HG03571 (cell line): ENCODE measurements around the gene FOLH1.
"Not testable (repeated sequence)": the region's sequence is repeated elsewhere in the genome, so short reads cannot be mapped to it uniquely, and the experiment has no call there.

Experiments used
- ATAC-seq: cut with Tn5 transposase; IDR thresholded peaks from one replicate; pipeline ENCODE4 v1.9.1; 2021; ENCODE audit not compliant: unreplicated experiment

The FOLH1 gene

DNA sequence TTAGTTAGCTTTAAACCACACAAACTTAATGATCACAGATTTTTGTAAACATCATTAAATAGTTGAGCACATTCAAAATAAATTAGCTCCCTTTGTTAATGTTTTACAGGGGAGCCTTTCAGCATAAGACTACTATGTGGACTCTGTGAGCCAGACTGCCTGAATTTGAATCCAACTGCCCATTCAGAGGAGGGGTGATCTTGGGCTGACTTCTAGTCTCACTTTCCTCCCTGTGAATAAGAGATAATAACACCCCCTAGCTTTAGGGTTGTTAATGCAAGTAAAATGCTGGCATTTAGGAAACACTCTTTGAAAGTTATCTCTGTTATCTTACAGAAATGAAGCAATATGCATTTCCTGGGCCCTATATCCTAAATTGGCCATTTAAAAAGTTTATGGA is 23.6 kb downstream of the FOLH1 start:
- ATAC-seq = not testable (repeated sequence)

DNA sequence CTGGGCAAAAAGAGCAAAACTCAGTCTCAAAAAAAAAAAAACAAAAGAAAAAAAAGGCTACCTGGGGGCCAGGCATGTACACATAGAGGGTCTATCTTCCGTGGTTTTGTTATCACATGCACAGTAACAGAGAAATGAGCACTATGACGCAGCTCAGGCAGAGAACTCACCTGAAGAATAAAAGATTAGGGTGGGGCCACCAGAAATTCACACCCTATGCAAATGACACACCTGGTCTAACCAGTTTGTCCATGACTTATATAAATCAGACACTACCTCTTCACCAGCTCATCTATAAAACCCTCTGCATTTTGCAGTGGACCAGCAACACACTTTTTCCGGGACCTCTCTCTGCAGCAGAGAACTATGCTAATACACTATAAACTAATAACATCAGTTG is 30.5 kb downstream of the FOLH1 start:
- not testable (repeated sequence) for ATAC-seq

DNA sequence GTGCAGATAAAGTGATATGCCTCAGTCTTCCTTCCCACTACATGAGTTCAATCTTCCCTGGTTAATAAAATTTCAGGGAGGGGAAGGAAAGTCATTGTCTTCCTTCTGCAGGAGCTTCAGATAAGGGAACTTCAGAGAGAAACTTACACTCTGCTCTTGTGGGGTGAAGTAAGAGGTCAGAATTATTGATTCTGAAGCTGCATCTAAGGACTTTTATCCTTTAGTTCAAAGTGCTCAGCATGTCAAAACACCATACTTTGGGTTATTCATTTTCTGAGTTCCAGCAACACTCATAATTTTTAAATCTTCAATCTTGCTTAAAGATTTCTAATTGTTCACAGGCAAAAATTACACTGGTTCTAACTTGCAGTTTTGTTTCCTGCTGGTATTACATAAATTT is 33.0 kb downstream of the FOLH1 start:
- not testable (repeated sequence) for ATAC-seq

DNA sequence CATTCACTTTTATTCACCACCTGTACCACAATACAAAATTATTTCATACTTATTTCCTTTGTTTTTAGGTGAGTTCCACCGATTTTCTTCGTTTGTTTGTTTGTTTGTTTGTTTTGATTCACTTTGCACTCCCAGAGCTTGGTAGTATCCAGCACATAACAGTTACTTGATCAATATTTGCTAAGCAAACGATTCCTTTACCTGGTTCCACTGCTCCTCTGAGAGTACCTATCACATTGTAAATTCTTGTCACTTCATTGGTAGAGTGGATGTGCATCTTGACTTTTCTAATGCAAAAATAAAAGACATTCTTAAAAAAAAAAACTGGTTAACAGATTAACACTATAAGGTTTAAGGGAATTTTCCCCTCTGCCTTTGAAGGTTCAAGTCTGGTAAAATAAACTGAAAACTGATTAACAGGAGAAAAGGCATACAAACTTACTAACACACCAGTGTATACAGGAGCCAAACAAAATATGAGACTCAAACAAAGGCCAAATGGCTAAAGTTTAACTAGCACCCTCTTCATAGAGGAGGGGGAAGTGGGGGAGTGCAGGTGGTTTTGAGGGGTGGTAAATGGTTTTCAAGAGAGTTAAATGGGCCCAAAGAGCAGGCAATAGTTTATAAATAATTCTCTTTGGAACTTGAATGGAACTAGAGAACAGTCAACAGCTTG is 33.6 kb downstream of the FOLH1 start:
- not testable (repeated sequence) for ATAC-seq

DNA sequence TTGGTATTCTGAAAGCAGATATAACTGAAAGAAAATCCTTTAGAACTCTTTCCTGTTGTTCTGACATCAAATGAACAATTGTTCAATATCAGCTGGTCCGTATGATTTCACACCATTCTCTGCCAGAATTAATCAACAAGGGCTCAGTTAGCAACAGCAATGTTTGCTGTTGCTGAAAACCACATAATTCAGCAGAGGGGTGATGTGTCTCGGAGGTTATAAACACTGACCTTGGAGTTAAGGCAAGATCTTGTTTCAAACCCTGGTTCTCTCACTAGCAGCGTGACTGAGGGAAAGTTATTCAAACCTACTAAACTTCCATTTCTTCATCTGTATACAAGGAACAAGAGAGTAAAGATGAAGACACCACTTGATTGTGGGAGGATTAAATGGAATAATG is 36.8 kb downstream of the FOLH1 start:
- not testable (repeated sequence) for ATAC-seq

DNA sequence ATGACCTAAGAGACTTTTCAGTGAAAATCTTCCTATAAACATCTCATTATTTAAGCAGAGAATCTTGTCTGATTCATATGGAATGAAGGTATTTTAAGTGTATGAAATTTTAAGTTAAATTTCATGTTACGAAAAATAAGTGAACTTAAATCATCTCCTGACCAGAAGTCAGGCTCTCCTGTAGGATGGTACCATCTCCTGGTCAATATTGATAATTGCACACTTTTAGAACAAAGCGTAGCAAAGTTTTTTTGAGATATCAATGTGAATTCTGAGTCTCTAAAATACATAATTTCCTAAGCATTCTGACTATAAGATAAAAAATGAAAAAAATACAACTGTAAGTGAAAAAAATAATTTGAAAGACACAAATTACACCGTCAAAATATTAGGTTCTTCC is 38.8 kb downstream of the FOLH1 start:
- not testable (repeated sequence) for ATAC-seq

DNA sequence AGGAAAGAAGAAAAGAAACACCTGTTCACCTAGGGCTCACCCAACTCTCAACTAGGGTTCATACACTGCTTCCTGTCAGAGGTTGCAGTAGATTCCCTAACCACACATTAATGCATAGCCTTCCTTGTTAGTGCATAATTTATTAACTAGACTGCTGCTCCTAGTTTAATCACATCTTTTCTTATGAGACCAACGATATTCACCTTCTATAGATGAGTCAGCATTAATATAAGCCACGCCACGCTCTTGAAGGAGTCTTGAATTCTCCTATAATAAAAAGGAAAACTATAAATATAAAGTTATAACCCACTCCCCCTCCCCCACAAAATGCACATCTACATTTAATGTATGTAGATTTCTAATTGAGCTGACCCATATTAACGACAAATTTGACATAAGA is 39.4 kb downstream of the FOLH1 start:
- not testable (repeated sequence) for ATAC-seq

DNA sequence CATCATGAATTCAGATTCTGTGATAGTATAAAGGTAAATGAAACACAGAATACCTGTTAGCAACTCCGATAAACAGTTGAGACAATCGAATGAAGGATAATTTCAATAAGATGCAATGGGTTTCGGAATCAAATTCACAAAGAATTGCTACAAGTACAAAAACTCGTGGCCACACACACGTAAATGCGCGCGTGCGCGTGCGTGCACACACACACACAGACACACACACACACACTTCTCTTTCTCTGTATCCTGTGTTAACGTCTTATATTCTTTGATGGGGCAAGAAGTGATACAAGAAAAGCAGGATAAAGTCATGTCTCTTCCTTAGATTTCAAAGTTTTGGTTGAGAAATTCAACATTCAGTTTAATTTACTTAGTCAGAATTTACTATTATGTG is 57.2 kb downstream of the FOLH1 start:
- no peak for ATAC-seq

DNA sequence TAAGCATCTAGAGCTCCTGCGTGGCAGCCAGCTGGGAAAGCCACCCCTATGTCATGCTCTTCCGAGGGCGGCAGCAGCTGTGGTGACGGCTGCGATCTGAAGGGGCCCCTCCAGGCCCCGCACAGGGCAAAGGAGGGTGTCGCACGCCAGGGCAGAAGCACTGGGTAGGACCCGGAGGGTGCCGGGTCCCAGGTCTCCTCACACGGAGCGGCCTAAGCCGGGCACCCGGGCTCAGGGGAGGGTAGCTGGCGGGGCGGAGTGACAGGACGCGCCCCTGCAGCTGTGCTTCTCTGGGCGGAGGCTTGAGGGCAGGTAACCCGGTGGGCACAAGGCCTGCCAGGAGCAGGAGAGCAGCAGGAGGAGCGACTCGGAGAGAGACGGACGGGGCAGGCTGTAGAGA is 106.0 kb downstream of the FOLH1 start:
- not testable (repeated sequence) for ATAC-seq
